GM19193 (cell line): ENCODE data around the gene SDK1.

Source experiments
- POLR2A ChIP-seq: IDR thresholded peaks from 4 replicates; pipeline ENCODE4 v1.6.1; 2011; ENCODE audit not compliant: insufficient read depth, insufficient read length; ENCODE audit errors: extremely low read depth

SDK1 gene

DNA sequence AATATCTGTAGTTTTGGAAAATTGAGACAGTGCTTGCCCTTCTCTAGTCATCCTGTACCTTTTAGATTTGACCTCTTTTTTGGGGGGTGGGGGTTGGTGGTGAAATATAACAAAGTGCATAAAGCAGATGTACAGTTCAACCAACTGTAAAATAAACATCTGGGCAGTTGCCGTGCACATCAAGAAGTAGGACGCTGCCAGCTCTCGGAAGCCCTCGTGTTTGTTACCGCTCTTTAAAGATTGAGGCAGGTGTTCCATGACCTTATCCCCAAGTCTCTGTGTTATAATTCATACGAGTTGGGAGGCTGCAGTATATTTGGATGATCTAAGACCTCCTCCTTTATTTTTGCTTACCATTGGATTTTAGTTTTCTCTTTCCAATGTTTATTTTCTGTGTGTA is 55.1 kb downstream of the SDK1 start:
- no peak for TF ChIP-seq POLR2A

DNA sequence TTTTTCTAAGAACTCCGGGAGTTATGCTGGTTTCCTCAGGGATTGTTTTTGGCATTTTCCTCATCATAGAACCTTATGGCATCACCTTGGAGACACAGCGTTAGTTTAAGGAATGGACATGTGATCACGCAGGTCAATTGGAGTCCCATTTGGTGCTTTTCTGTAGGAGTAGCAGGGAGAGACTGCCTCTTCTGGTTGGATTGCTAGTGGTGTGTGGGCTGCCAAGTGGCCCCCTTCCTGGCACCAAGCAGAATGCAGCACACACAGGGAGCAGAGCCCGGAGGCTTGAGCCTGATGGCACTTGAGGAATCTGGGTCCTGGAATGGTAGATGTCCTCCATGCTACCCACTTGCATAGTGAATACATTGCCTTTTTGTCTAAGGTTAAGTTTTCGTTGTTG is 57.9 kb downstream of the SDK1 start:
- TF ChIP-seq POLR2A: no peak

DNA sequence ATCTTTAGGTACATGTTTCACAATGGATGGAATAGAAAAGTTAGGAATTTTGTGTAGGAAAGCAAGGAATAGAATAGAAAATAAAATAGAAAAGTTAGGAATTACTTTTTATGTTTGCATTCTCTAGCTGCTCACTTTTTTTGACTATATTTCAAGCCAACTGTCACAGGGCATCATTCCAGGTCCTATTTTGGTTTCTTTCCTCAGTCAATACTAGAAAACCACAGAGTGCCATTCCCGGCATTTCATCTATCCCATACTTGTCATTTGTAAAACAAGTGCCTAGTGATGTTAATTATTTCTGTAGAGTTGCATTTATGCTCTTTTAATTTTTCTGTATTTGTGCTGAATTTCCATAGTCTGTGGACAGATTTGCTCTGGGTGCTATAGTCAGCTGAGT is 66.2 kb downstream of the SDK1 start:
- TF ChIP-seq POLR2A: no peak

DNA sequence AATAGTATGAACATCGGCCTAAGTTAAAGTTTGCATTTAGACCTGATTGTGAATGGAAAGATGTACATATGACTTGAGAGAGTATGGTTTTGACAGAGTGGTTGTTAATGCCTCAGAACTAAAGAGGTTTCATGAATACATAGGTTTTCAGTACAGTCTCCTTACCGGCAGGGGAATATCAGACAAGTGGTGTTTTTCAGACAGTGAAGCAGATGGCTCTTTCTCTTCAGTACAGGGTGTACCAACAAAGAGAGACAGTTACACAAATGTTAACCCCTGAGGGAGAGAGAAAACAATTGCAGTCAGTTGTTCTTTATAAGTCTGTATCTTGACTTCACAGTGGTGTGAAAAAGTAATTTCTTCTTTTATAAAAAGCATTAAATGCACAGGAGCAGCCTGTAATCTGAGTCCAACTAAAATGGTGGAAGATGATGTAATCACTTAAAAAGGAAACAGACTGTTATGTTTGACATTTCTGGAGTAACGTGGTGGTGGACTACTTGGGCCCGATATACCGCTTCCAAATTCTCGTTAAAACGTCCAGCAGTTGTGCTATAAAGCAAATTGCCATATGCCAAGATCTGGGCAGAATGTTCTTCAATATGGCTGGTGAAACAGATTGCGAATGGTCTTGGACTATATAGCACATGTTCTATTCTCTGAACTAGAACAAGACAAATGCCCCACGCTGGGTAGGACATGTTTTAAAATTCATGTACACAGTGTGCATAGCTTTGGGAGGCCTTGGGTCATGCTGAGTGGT is 69.2 kb downstream of the SDK1 start:
- TF ChIP-seq POLR2A: no peak

DNA sequence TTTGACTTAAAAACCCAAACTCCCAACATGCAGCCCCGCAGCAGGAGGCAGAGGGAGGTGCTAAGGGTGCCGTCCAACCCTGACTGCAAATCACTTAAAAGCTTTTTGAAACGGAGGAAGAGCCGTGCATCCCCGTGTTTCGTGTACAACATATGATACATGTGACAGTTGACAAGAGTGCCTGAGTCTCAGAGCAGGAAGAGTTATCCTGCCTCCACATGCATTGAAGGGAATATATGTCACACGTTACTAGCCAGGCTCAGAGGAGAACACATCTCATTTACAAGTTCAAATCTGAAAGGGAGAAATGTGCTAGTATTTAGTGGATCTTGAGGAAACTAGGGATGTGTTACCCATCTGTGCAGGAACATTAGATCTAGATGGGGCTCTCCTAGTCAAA is 69.9 kb downstream of the SDK1 start:
- TF ChIP-seq POLR2A: no peak

DNA sequence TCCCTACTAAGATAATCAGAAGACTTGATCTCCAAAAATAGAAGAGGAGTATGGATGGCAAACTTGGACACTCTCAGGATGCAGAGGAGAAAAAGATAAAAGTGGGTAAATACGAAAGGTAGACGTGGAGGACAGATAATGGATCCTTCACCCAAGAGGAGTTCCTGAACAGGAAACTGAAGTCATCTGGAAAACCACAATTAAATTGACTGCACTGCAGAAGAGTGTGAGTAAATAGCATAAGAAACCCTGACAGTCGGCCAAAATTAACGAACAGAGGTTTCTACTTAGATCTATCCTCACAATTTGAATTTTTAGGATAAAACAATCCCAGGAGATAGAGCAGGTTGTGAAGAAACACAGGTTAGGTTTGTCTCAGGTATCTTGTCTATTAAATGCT is 70.5 kb downstream of the SDK1 start:
- no peak for TF ChIP-seq POLR2A

DNA sequence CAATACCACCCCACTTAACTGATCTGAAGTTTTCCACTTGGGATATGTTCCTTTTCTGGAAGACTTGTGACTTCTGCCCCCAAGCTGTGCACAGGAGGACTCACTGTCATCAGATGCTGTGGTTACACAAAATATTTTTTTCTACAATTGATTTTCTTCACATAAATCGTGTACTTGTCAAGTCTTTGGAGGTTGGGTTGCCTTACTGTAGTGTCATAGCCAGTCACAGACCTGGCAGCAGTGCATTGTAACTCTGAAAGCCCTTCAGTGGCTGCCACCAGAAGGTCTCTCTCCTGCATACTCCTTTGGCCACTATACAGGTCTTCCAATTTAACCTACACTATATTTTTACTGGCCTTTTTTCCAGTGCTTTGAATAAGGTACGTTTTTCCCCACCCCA is 73.2 kb downstream of the SDK1 start:
- no peak for TF ChIP-seq POLR2A

DNA sequence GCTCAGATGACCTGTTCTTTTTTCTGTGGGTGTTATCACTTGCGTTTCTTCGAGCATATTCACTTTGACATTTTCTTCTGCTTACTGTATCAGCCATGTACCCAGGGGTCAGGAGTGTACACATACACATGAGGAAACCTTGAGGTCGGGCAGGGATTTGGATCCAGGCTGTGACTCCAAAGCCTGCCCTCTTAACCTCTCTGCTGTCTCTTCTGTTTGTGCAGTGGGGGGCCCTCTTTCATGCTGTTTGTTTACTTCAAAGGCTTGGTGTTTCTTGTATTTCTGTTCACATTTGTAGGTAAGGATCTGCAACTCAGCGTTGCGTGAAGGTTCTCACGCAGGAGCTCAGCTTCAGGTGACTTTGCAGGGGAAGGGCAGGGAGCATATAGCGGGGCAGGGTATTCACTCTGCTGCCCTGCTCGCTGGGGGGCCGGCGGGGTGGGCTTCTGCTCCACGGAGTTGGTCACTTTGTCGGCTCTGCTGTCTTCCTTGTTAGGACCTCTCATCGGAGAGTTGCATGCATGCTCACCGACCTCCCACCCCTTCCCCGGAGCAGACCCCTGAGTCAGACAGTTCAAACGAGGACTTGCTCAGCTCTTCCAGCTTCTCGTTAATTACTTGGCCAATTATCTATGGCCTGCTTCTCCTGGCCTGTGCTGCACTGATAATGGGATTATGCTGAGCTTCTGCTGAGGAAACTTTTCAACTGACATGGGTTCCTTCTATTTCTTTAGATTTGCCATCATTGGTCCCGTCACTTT is 77.5 kb downstream of the SDK1 start:
- TF ChIP-seq POLR2A: no peak

DNA sequence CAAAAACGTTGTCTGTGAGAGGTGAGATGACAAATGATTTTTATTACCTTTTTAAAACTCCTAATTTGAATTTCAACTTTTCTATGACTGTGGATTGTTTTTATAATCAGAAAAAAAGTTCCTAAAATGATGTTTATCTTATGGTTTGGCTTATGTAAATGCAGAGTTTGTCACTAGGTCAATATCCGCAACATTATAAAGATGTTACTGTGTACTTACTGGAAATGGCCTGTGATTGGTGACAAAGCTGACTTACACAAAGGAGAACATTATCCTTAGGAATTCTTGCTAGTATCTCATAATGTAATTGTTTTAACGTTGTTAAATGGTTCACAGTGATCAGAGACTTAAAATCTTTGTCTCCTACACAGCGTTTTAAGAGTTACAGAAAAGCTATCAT is 79.0 kb downstream of the SDK1 start:
- TF ChIP-seq POLR2A: no peak

DNA sequence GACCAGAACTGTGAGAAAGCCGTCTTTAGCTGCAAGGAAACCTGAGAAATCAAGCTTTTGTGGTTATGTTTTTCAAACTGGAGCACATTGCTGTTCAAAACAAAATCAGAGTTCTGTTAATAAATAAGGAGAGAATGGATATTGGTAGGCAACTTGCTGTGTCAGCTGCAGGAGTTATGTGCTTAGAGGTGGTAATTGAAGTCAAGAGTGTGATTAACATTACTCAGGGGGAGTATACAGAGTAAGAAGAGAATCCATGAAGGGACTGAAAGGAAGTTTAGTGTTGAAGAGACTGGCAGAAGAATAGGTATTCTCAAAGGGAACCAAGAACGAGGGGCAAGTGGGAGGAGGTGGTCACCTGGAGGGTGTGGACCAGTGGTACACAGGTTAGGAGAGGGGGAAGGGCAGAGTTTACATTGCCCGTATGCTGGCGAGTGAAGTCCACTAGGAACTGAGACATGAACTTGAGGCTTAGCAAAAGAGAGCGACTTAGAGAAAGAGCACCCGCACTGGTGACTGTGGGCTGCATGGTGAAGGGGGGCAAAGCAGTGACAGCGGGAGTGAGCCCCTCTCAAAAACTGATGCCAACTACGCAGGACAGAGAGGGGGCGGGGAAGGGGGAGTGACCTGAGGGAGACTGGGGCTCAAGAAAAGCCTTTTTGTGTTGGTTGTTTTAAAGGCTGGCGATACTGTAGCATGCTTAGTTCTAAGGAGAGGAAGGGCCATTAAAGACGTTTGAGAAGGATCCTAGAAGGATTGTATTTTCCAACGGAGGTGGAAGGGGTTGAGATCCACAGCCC is 80.0 kb downstream of the SDK1 start:
- TF ChIP-seq POLR2A: no peak

DNA sequence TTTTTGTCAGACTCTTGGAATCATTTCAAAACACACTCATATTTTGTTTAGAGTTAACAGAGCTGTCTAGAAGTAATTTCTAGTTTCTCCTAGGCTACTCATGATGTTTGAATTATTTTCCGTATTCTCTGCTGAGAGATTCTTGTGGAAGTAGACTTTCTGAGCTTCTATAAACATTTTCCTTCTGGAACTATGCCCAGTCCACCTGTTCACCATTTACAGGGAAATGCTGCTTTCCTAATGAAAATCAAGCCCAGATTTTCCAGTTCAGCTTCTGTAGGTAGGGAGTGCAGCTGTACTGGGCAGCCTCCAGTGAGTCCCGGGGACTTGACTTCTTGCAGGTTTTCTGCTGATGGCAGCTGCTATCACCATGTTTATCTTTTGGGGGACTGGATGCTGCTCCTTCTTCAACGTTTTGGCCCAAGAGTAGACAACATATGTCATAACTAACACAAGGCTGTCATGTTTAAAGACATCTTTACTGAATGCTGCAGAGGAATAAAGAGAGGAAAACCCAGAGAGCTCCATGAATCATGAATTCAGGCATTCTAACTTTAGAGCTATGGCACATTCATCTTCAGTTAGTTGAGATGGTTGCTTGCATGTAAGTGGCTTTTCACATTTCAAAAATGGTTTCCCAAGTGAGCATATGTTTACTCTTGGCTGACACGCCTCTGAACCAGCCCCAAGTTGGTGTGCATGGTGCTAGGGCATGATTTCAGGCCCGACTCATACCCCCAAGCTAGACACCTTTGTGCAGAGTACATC is 85.6 kb downstream of the SDK1 start:
- no peak for TF ChIP-seq POLR2A

DNA sequence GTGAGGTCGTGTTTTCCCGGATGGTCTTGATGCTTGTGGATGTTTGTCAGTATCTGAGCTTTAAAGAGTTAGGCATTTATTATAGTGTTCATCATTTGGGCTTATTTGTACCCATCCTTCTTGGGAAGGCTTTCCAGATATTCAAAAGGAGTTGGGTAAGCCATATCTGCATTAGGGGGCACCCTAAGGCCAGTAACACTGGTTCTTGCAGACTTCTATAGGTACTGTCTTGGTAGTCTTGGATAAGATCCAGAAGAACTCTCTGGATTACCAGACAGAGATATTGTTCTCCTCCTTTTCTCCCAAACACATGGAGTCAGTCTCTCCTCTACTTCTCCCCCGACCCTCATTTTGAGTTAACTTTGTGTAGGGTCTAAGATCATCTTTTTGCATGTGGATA is 92.8 kb downstream of the SDK1 start:
- TF ChIP-seq POLR2A: no peak

DNA sequence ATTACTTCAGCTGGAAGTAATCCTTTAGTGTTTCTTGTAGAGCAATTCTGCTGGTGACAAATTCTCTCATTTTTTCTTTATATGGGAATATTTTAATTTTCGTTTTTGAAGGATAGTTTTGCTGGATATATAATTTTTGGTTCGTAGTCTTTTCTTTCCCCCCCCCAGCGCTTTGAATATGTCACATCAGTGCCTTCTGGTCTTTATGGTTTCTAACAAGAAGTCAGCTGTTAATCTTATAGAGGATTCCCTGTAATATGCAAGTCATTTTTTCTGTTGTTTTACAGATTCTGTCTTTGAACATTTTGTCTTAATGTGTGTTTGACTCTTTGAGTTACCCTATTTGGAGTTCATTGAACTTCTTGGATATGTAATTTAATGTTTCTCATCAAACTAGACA is 96.3 kb downstream of the SDK1 start:
- TF ChIP-seq POLR2A: no peak

DNA sequence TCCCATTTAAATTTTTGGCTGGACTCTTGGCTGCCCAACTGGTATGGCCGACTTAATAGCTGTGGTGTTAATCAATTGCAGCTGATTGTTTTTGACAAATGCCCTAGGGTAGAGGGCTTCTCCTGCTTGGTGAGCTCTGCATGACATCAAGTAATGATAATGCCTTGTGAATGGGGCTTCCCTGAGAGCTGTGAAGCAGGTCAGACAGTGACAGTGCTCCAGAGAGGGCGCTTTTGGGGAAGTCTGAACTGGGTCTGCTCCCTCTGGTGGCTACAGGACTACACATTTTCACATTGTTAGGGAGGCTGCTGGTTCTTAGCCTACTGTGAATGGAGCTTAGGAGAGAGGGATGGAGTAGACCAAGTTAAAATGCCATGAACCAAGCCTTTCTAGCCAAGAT is 98.8 kb downstream of the SDK1 start:
- no peak for TF ChIP-seq POLR2A

DNA sequence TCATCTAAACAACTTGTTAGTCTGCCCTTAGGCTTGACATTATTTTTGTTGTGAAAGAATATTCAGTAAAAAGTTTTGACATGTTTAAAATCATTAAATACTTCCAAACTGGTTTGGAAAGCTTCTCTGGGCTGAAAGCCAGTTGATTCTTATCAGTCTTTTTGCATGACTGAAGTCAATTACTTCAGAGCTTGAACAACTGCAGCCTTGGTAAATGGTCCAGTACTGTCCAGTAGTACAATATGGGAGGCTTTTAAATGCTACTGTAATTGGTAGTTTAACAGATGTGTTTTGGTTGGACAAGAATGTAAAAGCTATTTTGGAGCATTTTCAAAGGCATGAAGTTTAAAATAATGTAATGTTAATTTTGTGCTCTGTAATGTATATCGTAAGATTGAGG is 103.4 kb downstream of the SDK1 start:
- TF ChIP-seq POLR2A: no peak

DNA sequence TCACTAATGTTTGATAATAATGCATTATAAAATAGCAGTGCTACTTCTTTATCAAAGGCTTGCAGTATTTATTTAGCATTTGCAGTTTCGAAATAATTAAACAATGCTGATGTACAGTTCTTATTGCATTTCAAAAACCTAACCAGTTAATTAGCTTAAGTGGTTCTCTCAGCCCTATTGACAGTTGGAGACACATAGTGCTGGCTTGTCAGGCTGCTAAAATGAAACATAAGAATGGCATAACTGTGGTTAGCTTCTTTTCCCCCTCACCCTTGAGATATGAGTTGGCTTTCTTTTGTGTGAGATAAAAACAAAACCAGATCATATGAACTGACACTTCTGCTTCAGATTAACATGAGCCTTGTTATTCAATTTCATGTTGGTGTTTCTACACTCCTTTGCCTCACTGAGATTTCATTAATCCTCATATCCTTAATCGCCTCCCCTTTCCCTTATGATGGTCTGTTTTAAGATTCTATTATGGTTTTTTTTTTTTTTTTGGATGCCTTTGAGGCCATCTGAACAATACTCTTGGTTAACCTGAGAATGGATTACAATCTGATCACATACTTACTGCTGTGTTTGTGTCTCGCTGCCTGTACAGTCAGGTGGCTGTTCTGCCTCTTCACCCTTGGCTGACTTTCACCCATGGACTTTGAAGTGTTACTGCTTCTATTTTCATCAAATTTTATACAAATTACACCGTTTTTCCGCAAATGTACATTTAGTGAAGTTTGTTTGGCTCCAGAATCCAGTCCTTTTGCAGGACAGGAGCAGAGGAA is 108.0 kb downstream of the SDK1 start:
- TF ChIP-seq POLR2A: no peak
